Superior temporal gyrus (tissue), 1 donor: ENCODE results near the gene CRYBG1.

ENCODE experiments used
- DNase-seq: peaks from one replicate; pipeline ENCODE4 v3.0.0-alpha.2; 2016; ENCODE audit errors: extremely low spot score

Gene CRYBG1

GRCh38 chr6:106458021-106458986 lies 97.8 kb downstream of the CRYBG1 start:
- no peak for DNase-seq

- no peak for DNase-seq
Observed at GRCh38 chr6:106460481-106460880, 100.0 kb downstream of the CRYBG1 start.

- DNase-seq = no peak
Observed at GRCh38 chr6:106461084-106461483, 100.6 kb downstream of the CRYBG1 start.

- no peak for DNase-seq
Observed at GRCh38 chr6:106462923-106463557, 102.5 kb downstream of the CRYBG1 start.

GRCh38 chr6:106466211-106466610 lies 105.7 kb downstream of the CRYBG1 start:
- DNase-seq = no peak

- DNase-seq = no peak
Observed at GRCh38 chr6:106468935-106469334, 108.4 kb downstream of the CRYBG1 start.

GRCh38 chr6:106469882-106470281 lies 109.4 kb downstream of the CRYBG1 start:
- DNase-seq = no peak

GRCh38 chr6:106470316-106470715 lies 109.8 kb downstream of the CRYBG1 start:
- DNase-seq = no peak

GRCh38 chr6:106470811-106471210 lies 110.3 kb downstream of the CRYBG1 start:
- no peak for DNase-seq

- no peak for DNase-seq
Observed at GRCh38 chr6:106473812-106474211, 113.3 kb downstream of the CRYBG1 start.

GRCh38 chr6:106474466-106474865 lies 113.9 kb downstream of the CRYBG1 start:
- DNase-seq = no peak

- DNase-seq = no peak
Observed at GRCh38 chr6:106475284-106475683, 114.8 kb downstream of the CRYBG1 start.

- no peak for DNase-seq
Observed at GRCh38 chr6:106476331-106477105, 116.0 kb downstream of the CRYBG1 start.

- DNase-seq = no peak
Observed at GRCh38 chr6:106477146-106477545, 116.6 kb downstream of the CRYBG1 start.

- no peak for DNase-seq
Observed at GRCh38 chr6:106477790-106478189, 117.3 kb downstream of the CRYBG1 start.

- DNase-seq = no peak
Observed at GRCh38 chr6:106486236-106486635, 125.7 kb downstream of the CRYBG1 start.

- DNase-seq = no peak
Observed at GRCh38 chr6:106488494-106489370, 128.2 kb downstream of the CRYBG1 start.

- no peak for DNase-seq
Observed at GRCh38 chr6:106490030-106490429, 129.5 kb downstream of the CRYBG1 start.

GRCh38 chr6:106490436-106490835 lies 129.9 kb downstream of the CRYBG1 start:
- no peak for DNase-seq

- DNase-seq = no peak
Observed at GRCh38 chr6:106490974-106491373, 130.5 kb downstream of the CRYBG1 start.

GRCh38 chr6:106495014-106495413 lies 134.5 kb downstream of the CRYBG1 start:
- no peak for DNase-seq
